Spleen (tissue), 7 donors: ENCODE data around the gene AMBRA1.

Source experiments
- CTCF ChIP-seq, 11 experiments: fragments of 200-600 bp in 7 of 11; fragments of 450-650 bp in 4 of 11; sonication (generic) in 4 of 11; IDR thresholded peaks in 8 of 11; conservative IDR thresholded peaks in 3 of 11; 1 replicate in 7 of 11; 2 replicates in 4 of 11; pipeline versions ENCODE4 v1.4.0 to v1.8.0; 2016 to 2021; ENCODE audit warnings: antibody characterized with exemption in 11 of 11, inconsistent platforms in 4 of 11, mild to moderate bottlenecking in 1 of 11
- POLR2A ChIP-seq, 3 donors: fragments of 450-650 bp; IDR thresholded peaks; one replicate each; pipeline ENCODE4 v1.5.1; 2017; ENCODE audit warnings: antibody characterized with exemption in 3 of 3, mild to moderate bottlenecking in 1 of 3
- POLR2AphosphoS5 ChIP-seq, 3 donors: sonication (generic); formaldehyde crosslinking; IDR thresholded peaks; one replicate each; pipeline ENCODE4 v1.5.1; 2017; ENCODE audit warnings: antibody characterized with exemption in 3 of 3
- donor health status: DM: no; HTN: no; CAD: no; lungs with moderate emphysema.
- donor health status: DM: no; HTN: no; CAD: no.
- donor health status: DM: no; HTN: no; CAD: no.

GRCh38 chr11:46643531-46643930 is 49.7 kb upstream of the AMBRA1 start:
- TF ChIP-seq CTCF (IDR thresholded peaks at IDR 0.05 in 8 of 11, conservative IDR thresholded peaks at IDR 0.05 in 3 of 11), result no peak
- TF ChIP-seq POLR2A (IDR thresholded peaks at IDR 0.05), result no peak
- TF ChIP-seq POLR2AphosphoS5 (IDR thresholded peaks at IDR 0.05), result no peak
